HG03342 (cell line): Measurements from ENCODE around the gene ACVRL1.

Experiments used
- ATAC-seq: cut with Tn5 transposase; IDR thresholded peaks from one replicate; pipeline ENCODE4 v1.9.1; 2021; ENCODE audit warnings: mild to moderate bottlenecking, moderate library complexity; ENCODE audit not compliant: unreplicated experiment

Gene ACVRL1

GRCh38 chr12:51907083-51907855 is at the start of gene ACVRL1:
Gene ACVRL1 (plus strand): TSS chr12:51907504. CDS start chr12:51912475, 4,971 bp downstream.
- no peak for ATAC-seq

- ATAC-seq = no peak
These were observed 46.3 kb upstream of the ACVRL1 start for GRCh38 chr12:51860986-51861385.

GRCh38 chr12:51862947-51863346 is 44.4 kb upstream of the ACVRL1 start:
- ATAC-seq = no peak

- no peak for ATAC-seq
These were observed 43.9 kb upstream of the ACVRL1 start for GRCh38 chr12:51863363-51863932.

- ATAC-seq = no peak
These were observed 43.1 kb upstream of the ACVRL1 start for GRCh38 chr12:51863933-51864832.

GRCh38 chr12:51864833-51865670 is 42.3 kb upstream of the ACVRL1 start:
- no peak for ATAC-seq

GRCh38 chr12:51865757-51866270 is 41.5 kb upstream of the ACVRL1 start:
- no peak for ATAC-seq

GRCh38 chr12:51866324-51866723 is 41.0 kb upstream of the ACVRL1 start:
- no peak for ATAC-seq

GRCh38 chr12:51866762-51867161 is 40.5 kb upstream of the ACVRL1 start:
- ATAC-seq = no peak

- no peak for ATAC-seq
These were observed 39.9 kb upstream of the ACVRL1 start for GRCh38 chr12:51867371-51867770.

GRCh38 chr12:51867796-51868428 is 39.4 kb upstream of the ACVRL1 start:
- no peak for ATAC-seq

- ATAC-seq = no peak
These were observed 38.3 kb upstream of the ACVRL1 start for GRCh38 chr12:51868821-51869495.

GRCh38 chr12:51869496-51869865 is 37.8 kb upstream of the ACVRL1 start:
- ATAC-seq = no peak

- ATAC-seq = no peak
These were observed 37.4 kb upstream of the ACVRL1 start for GRCh38 chr12:51869931-51870330.

- ATAC-seq = no peak
These were observed 36.8 kb upstream of the ACVRL1 start for GRCh38 chr12:51870504-51870903.

GRCh38 chr12:51871126-51871525 is 36.2 kb upstream of the ACVRL1 start:
- no peak for ATAC-seq

- ATAC-seq = no peak
These were observed 35.2 kb upstream of the ACVRL1 start for GRCh38 chr12:51871918-51872688.

- ATAC-seq = no peak
These were observed 34.7 kb upstream of the ACVRL1 start for GRCh38 chr12:51872689-51872981.
